GM19328 (cell line): ENCODE measurements around the gene SUN5.
"Not testable (repeated sequence)": the region's sequence is repeated elsewhere in the genome, so short reads cannot be mapped to it uniquely, and the experiment has no call there.

Experiments
- ATAC-seq: cut with Tn5 transposase; IDR thresholded peaks from one replicate; pipeline ENCODE4 v1.9.1; 2021; ENCODE audit warnings: mild to moderate bottlenecking, moderate library complexity; ENCODE audit not compliant: unreplicated experiment

SUN5 gene

GRCh38 chr20:33004141-33004751 lies at the start of gene SUN5:
SUN5 (minus strand) TSS chr20:33004433; CDS start chr20:33004340, 93 bp downstream.
- ATAC-seq = no peak

- ATAC-seq = no peak
Observed at GRCh38 chr20:33053291-33054106, 49.3 kb upstream of the SUN5 start, which contains the start of gene BPIFB3. BPIFB3 (plus strand) TSS chr20:33053903; CDS start chr20:33055436, 1,533 bp downstream.

GRCh38 chr20:33051333-33051732 lies 47.1 kb upstream of the SUN5 start:
- ATAC-seq = no peak

GRCh38 chr20:33046412-33046811 lies 42.2 kb upstream of the SUN5 start:
- no peak for ATAC-seq

- not testable (repeated sequence) for ATAC-seq
Observed at GRCh38 chr20:33045129-33045721, 41.0 kb upstream of the SUN5 start.

- ATAC-seq = no peak
Observed at GRCh38 chr20:33043731-33044181, 39.5 kb upstream of the SUN5 start.

- no peak for ATAC-seq
Observed at GRCh38 chr20:33042983-33043730, 38.9 kb upstream of the SUN5 start.

- no peak for ATAC-seq
Observed at GRCh38 chr20:33042430-33042829, 38.2 kb upstream of the SUN5 start.

- no peak for ATAC-seq
Observed at GRCh38 chr20:33038243-33038642, 34.0 kb upstream of the SUN5 start.

GRCh38 chr20:33037456-33037855 lies 33.2 kb upstream of the SUN5 start:
- ATAC-seq = no peak

- ATAC-seq = no peak
Observed at GRCh38 chr20:33034901-33035492, 30.8 kb upstream of the SUN5 start.

- ATAC-seq = no peak
Observed at GRCh38 chr20:33034115-33034514, 29.9 kb upstream of the SUN5 start.

- ATAC-seq = no peak
Observed at GRCh38 chr20:33033381-33033780, 29.1 kb upstream of the SUN5 start.

GRCh38 chr20:33032555-33032954 lies 28.3 kb upstream of the SUN5 start:
- ATAC-seq = no peak

- ATAC-seq = no peak
Observed at GRCh38 chr20:33031531-33031930, 27.3 kb upstream of the SUN5 start, which contains the start of gene BPIFB6. BPIFB6 (plus strand) TSS chr20:33031648; CDS start chr20:33031648, 0 bp downstream.

- no peak for ATAC-seq
Observed at GRCh38 chr20:33030569-33030968, 26.3 kb upstream of the SUN5 start.

GRCh38 chr20:33030076-33030475 lies 25.8 kb upstream of the SUN5 start:
- ATAC-seq = no peak

GRCh38 chr20:33028875-33029274 lies 24.6 kb upstream of the SUN5 start:
- ATAC-seq = no peak

GRCh38 chr20:33027769-33028751 lies 23.8 kb upstream of the SUN5 start:
- no peak for ATAC-seq
